Keratinocyte (primary cell): Measurements from ENCODE around the gene ADGRF3. TPM values are rescaled to one million over a fixed set of nuclear protein-coding genes. Genes with fewer than 3 reads are reported as not detected.

ENCODE experiments used
- DNase-seq: peaks from one replicate; pipeline ENCODE4 v3.0.0-alpha.2; 2011; ENCODE audit warnings: low read depth, missing footprints, low spot score
- FAIRE-seq: peaks from 2 replicates; lab custom pipeline; 2011; peaks lifted over from hg19 to GRCh38; lab: Jason Lieb, UNC
- H2AFZ ChIP-seq: 2 replicates; pipeline ENCODE4 v1.6.0; 2012; ENCODE audit warnings: low read length, control low read depth, inconsistent platforms; ENCODE audit not compliant: control insufficient read depth
- H3K27ac ChIP-seq: 2 replicates; pipeline ENCODE4 v1.5.1; 2011; ENCODE audit warnings: low read length; ENCODE audit not compliant: control insufficient read depth, insufficient read depth
- H3K27me3 ChIP-seq: 3 replicates; pipeline ENCODE4 v1.6.0; 2011; ENCODE audit warnings: low read length; ENCODE audit not compliant: control insufficient read depth, insufficient read depth; ENCODE audit errors: extremely low read depth
- H3K36me3 ChIP-seq, 2 experiments: 2 replicates in 1 of 2; 3 replicates in 1 of 2; pipeline ENCODE4 v1.5.1; 2011; ENCODE audit warnings: low read length in 2 of 2, mild to moderate bottlenecking in 1 of 2; ENCODE audit not compliant: control insufficient read depth in 2 of 2, insufficient read depth in 2 of 2; ENCODE audit errors: extremely low read depth in 1 of 2
- H3K4me1 ChIP-seq: 3 replicates; pipeline ENCODE4 v1.5.1; 2011; ENCODE audit warnings: low read length; ENCODE audit not compliant: control insufficient read depth, insufficient read depth; ENCODE audit errors: extremely low read depth
- H3K4me2 ChIP-seq: 3 replicates; pipeline ENCODE4 v1.6.0; 2011; ENCODE audit warnings: low read depth, low read length; ENCODE audit not compliant: control insufficient read depth, insufficient read depth; ENCODE audit errors: extremely low read depth
- H3K4me3 ChIP-seq, 3 experiments: fragments of 200-600 bp in 1 of 3; sonication (generic) in 1 of 3; 2 replicates in 2 of 3; 3 replicates in 1 of 3; pipeline ENCODE4 v1.5.1; 2011 to 2016; ENCODE audit warnings: low read length in 3 of 3, mild to moderate bottlenecking in 3 of 3, control low read depth in 2 of 3, inconsistent platforms in 1 of 3, low read depth in 1 of 3, mixed read lengths in 1 of 3, mixed run types in 1 of 3, moderate library complexity in 1 of 3; ENCODE audit not compliant: control insufficient read depth in 2 of 3, insufficient read depth in 2 of 3; ENCODE audit errors: extremely low read depth in 1 of 3
- H3K79me2 ChIP-seq: 2 replicates; pipeline ENCODE4 v1.6.0; 2012; ENCODE audit warnings: low read length; ENCODE audit not compliant: control insufficient read depth, insufficient read depth
- H3K9ac ChIP-seq: 3 replicates; pipeline ENCODE4 v1.6.0; 2011; ENCODE audit warnings: low read length; ENCODE audit not compliant: control insufficient read depth, insufficient read depth; ENCODE audit errors: extremely low read depth
- H3K9me1 ChIP-seq: 3 replicates; pipeline ENCODE4 v1.6.0; 2011; ENCODE audit warnings: low read length; ENCODE audit not compliant: control insufficient read depth, insufficient read depth; ENCODE audit errors: extremely low read depth
- H3K9me3 ChIP-seq: 2 replicates; pipeline ENCODE4 v1.5.1; 2012; ENCODE audit warnings: low read depth, low read length; ENCODE audit not compliant: control insufficient read depth
- H4K20me1 ChIP-seq: 3 replicates; pipeline ENCODE4 v1.6.0; 2011; ENCODE audit warnings: low read length; ENCODE audit not compliant: control insufficient read depth, insufficient read depth; ENCODE audit errors: extremely low read depth
- CTCF ChIP-seq, 3 experiments: IDR thresholded peaks in 1 of 3; conservative IDR thresholded peaks in 1 of 3; optimal IDR thresholded peaks in 1 of 3; 2 replicates in 2 of 3; 3 replicates in 1 of 3; pipeline versions ENCODE3 to v1.5.1; 2011; ENCODE audit warnings: low read length in 3 of 3, mild to moderate bottlenecking in 3 of 3, moderate library complexity in 2 of 3, control low read depth in 1 of 3, inconsistent platforms in 1 of 3; ENCODE audit not compliant: insufficient read depth in 2 of 3; ENCODE audit errors: extremely low read depth in 1 of 3
- EZH2 ChIP-seq: IDR thresholded peaks from one replicate; pipeline ENCODE4 v1.6.1; 2012; ENCODE audit warnings: inconsistent platforms, mild to moderate bottlenecking, low read length, moderate library complexity
- dilution Hi-C: fragments of 300-500 bp; cut with MboI; formaldehyde crosslinking; loops from one replicate; pipeline ENCODE4 v1.7.0; 2020; ENCODE audit warnings: low sequenced_read_pairs; ENCODE audit not compliant: extremely low pct_ligation_motif_present
- polyA plus RNA-seq, 5 experiments: library from polyadenylated mRNA; depleted of rRNA in 3 of 5; stranded (reverse) in 3 of 5; stranded (forward) in 1 of 5; unstranded in 1 of 5; fragments of >200 nt; gene quantifications; 1 replicate in 1 of 5; 2 replicates in 3 of 5; 3 replicates in 1 of 5; pipeline versions ENCODE4 v1.2.1 to v1.2.3, GENCODE V29; 2011 to 2012; ENCODE audit warnings: missing spikeins in 2 of 5, low read depth in 1 of 5, low replicate concordance in 1 of 5

The ADGRF3 gene
- polyA plus RNA-seq, 1 donor (not counting 4 experiments of a cell fraction or from before 2014, with no cell fraction given): 0.17 TPM

GRCh38 chr2:26366957-26367356 is 20.4 kb upstream of the ADGRF3 start:
- Histone ChIP-seq H3K4me3 (no peak overlapping the region), H3K9ac (no peak overlapping the region), H3K36me3 (peaks cover 0 to 5% of the 10 kb centered on the region in 2 experiments), H3K4me2 (no peak overlapping the region), H3K27ac (no peak overlapping the region), H3K9me3 (no peaks in the 10 kb centered on the region), H3K9me1 (no peaks in the 10 kb centered on the region), H3K4me1 (peaks cover 16% of the 10 kb centered on the region), H3K27me3 (no peaks in the 10 kb centered on the region), H4K20me1 (peaks cover 7% of the 10 kb centered on the region), H3K79me2 (peaks cover 24% of the 10 kb centered on the region), H2AFZ (no peak overlapping the region)
- no peak for FAIRE-seq
- dilution Hi-C loops: no loop called here
- TF ChIP-seq EZH2 (no peak), CTCF (optimal IDR thresholded peaks at IDR 0.05 in 1 of 3, IDR thresholded peaks at IDR 0.05 in 1 of 3, conservative IDR thresholded peaks at IDR 0.05 in 1 of 3; ENCODE audit: extremely low read depth in 1 of 3, insufficient read depth in 2 of 3, low read length in 3 of 3) (no peak)
- DNase-seq: no peak

- H3K9ac ChIP-seq: no peak overlapping the region
- no peaks in the 10 kb centered on the region for H3K9me3 ChIP-seq
- no peak overlapping the region for H3K27ac ChIP-seq
- no peak overlapping the region for H3K4me2 ChIP-seq
- H3K36me3 ChIP-seq: peaks cover 0 to 5% of the 10 kb centered on the region in 2 experiments
- TF ChIP-seq EZH2 (no peak), CTCF (optimal IDR thresholded peaks at IDR 0.05 in 1 of 3, IDR thresholded peaks at IDR 0.05 in 1 of 3, conservative IDR thresholded peaks at IDR 0.05 in 1 of 3; ENCODE audit: extremely low read depth in 1 of 3, insufficient read depth in 2 of 3, low read length in 3 of 3) (no peak)
- H4K20me1 ChIP-seq: peaks cover 10% of the 10 kb centered on the region
- H3K4me3 ChIP-seq: no peak overlapping the region
- FAIRE-seq (no peak), DNase-seq (no peak)
- no peaks in the 10 kb centered on the region for H3K9me1 ChIP-seq
- H3K79me2 ChIP-seq: peaks cover 46% of the 10 kb centered on the region
- H3K4me1 ChIP-seq: peaks cover 16% of the 10 kb centered on the region
- H3K27me3 ChIP-seq: no peaks in the 10 kb centered on the region
- no peak overlapping the region for H2AFZ ChIP-seq
- dilution Hi-C loops: no loop called here
Observed at GRCh38 chr2:26364669-26365068, 18.1 kb upstream of the ADGRF3 start.
